KMS-11 (cell line): ENCODE data around the gene TPPP2.

Experiments
- H2AFZ ChIP-seq: fragments of 200-600 bp; sonication (generic); 2 replicates; pipeline ENCODE4 v1.6.1; 2016; ENCODE audit warnings: antibody characterized with exemption, mixed run types, low read depth
- H3K27ac ChIP-seq: fragments of 200-600 bp; sonication (generic); 2 replicates; pipeline ENCODE4 v1.6.1; 2016; ENCODE audit warnings: mild to moderate bottlenecking, mixed run types
- H3K27me3 ChIP-seq: fragments of 200-600 bp; sonication (generic); 2 replicates; pipeline ENCODE4 v1.6.1; 2017; ENCODE audit warnings: mild to moderate bottlenecking, low read depth, mixed run types, moderate library complexity; ENCODE audit not compliant: insufficient read depth
- H3K36me3 ChIP-seq: fragments of 200-600 bp; sonication (generic); 2 replicates; pipeline ENCODE4 v1.6.1; 2017; ENCODE audit warnings: mild to moderate bottlenecking, mixed run types; ENCODE audit not compliant: insufficient read depth
- H3K4me1 ChIP-seq: fragments of 200-600 bp; sonication (generic); 2 replicates; pipeline ENCODE4 v1.6.1; 2016; ENCODE audit warnings: mild to moderate bottlenecking, low read depth, mixed run types; ENCODE audit not compliant: poor library complexity, severe bottlenecking
- H3K4me2 ChIP-seq: fragments of 200-600 bp; sonication (generic); 2 replicates; pipeline ENCODE4 v1.7.0; 2016; ENCODE audit warnings: mild to moderate bottlenecking, mixed run types
- H3K4me3 ChIP-seq: fragments of 200-600 bp; sonication (generic); IDR thresholded peaks from 2 replicates; pipeline ENCODE4 v1.6.1; 2017; ENCODE audit warnings: low read depth, low read length, mixed read lengths; ENCODE audit not compliant: insufficient read depth
- H3K79me2 ChIP-seq: fragments of 200-600 bp; sonication (generic); 2 replicates; pipeline ENCODE4 v1.6.1; 2016; ENCODE audit warnings: low read depth, mixed run types; ENCODE audit not compliant: insufficient read depth
- H3K9ac ChIP-seq: fragments of 200-600 bp; sonication (generic); 2 replicates; pipeline ENCODE4 v1.6.1; 2016; ENCODE audit warnings: mild to moderate bottlenecking, mixed run types
- H4K20me1 ChIP-seq: fragments of 200-600 bp; sonication (generic); 2 replicates; pipeline ENCODE4 v1.6.1; 2016; ENCODE audit warnings: mild to moderate bottlenecking, mixed run types; ENCODE audit not compliant: insufficient read depth
- TF ChIP-seq, protein P1 (sequence below): fragments of 200-600 bp; sonication (generic); conservative IDR thresholded peaks from 2 replicates; pipeline ENCODE4 v1.6.1; 2017; ENCODE audit warnings: low read depth, mild to moderate bottlenecking, antibody characterized with exemption, low read length, moderate library complexity, mixed read lengths

Gene TPPP2

DNA sequence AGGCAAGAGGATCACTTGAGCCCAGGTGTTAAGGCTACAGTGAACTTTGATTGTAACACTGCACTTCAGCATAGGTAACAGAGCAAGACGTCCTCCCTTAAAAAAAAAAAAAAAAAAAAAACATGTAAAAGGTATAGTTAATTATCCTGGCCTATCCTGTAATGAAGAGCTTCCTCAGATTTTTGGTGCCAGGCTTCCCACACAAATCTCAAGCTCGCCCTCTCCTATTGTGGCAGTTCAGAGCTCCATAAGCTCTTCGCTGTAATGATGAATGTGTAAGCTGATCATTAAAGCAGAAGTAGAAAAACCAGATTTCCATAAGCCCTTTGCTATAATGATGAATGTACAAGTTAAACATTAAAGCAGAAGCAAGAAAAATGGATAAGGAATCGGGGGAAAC is 32.9 kb upstream of the TPPP2 start:
- no peaks in the 10 kb centered on the region for H4K20me1 ChIP-seq
- no peaks in the 10 kb centered on the region for H3K79me2 ChIP-seq
- no peak overlapping the region for H2AFZ ChIP-seq
- no peak overlapping the region for H3K4me3 ChIP-seq
- no peak overlapping the region for H3K27ac ChIP-seq
- H3K9ac ChIP-seq: no peak overlapping the region
- no peak overlapping the region for H3K4me2 ChIP-seq
- no peaks in the 10 kb centered on the region for H3K36me3 ChIP-seq
- H3K4me1 ChIP-seq: no peaks in the 10 kb centered on the region
- no peaks in the 10 kb centered on the region for H3K27me3 ChIP-seq
- TF ChIP-seq, protein P1, sequence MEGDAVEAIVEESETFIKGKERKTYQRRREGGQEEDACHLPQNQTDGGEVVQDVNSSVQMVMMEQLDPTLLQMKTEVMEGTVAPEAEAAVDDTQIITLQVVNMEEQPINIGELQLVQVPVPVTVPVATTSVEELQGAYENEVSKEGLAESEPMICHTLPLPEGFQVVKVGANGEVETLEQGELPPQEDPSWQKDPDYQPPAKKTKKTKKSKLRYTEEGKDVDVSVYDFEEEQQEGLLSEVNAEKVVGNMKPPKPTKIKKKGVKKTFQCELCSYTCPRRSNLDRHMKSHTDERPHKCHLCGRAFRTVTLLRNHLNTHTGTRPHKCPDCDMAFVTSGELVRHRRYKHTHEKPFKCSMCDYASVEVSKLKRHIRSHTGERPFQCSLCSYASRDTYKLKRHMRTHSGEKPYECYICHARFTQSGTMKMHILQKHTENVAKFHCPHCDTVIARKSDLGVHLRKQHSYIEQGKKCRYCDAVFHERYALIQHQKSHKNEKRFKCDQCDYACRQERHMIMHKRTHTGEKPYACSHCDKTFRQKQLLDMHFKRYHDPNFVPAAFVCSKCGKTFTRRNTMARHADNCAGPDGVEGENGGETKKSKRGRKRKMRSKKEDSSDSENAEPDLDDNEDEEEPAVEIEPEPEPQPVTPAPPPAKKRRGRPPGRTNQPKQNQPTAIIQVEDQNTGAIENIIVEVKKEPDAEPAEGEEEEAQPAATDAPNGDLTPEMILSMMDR: no peak

DNA sequence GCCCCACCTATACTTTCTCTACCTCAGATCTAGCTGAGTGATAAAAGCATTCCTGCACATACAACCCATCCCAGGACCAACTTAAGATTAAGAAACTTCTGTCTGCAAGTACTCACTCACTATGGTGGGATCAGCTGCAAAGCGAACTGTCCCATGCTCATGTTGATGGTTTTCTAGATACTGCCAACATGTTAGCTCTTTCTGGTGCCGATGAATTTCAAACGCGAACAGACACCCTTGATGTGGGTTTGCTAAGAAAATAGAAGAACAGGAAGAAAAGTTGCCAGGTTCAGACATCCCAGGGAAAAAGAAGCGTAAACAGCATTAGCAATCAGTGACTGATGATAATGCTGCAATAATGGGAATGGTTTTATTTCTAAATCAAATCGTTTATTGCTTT is 32.5 kb upstream of the TPPP2 start:
- no peaks in the 10 kb centered on the region for H3K36me3 ChIP-seq
- no peaks in the 10 kb centered on the region for H4K20me1 ChIP-seq
- no peak overlapping the region for H3K4me3 ChIP-seq
- no peaks in the 10 kb centered on the region for H3K4me1 ChIP-seq
- TF ChIP-seq, protein P1: no peak
- no peaks in the 10 kb centered on the region for H3K79me2 ChIP-seq
- no peak overlapping the region for H3K4me2 ChIP-seq
- no peak overlapping the region for H3K27ac ChIP-seq
- H3K9ac ChIP-seq: no peak overlapping the region
- H3K27me3 ChIP-seq: no peaks in the 10 kb centered on the region
- no peak overlapping the region for H2AFZ ChIP-seq

DNA sequence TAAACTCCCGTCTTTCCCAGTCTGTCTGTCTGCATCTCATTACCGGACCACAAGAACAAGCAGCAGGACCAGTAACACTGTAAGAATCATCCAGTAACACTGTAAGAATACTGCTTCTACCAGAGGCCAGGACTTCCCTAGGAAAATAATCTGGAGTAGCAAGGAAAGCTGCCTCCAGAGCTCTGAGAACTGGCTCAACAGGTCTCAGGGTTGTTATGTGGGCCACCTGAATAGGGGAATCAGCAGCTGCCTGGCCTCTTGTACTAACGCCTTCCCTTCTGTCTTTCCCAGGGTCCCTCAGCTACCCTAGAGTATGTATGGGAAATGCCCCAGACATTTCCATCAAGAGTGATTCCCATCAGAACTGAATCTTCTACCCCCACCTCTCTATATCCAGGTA is 31.9 kb upstream of the TPPP2 start:
- H3K27me3 ChIP-seq: no peaks in the 10 kb centered on the region
- H3K4me1 ChIP-seq: no peaks in the 10 kb centered on the region
- H3K79me2 ChIP-seq: no peaks in the 10 kb centered on the region
- no peak overlapping the region for H2AFZ ChIP-seq
- no peak overlapping the region for H3K27ac ChIP-seq
- no peaks in the 10 kb centered on the region for H4K20me1 ChIP-seq
- no peak overlapping the region for H3K9ac ChIP-seq
- no peak overlapping the region for H3K4me2 ChIP-seq
- H3K4me3 ChIP-seq: no peak overlapping the region
- H3K36me3 ChIP-seq: no peaks in the 10 kb centered on the region
- TF ChIP-seq, protein P1: no peak

DNA sequence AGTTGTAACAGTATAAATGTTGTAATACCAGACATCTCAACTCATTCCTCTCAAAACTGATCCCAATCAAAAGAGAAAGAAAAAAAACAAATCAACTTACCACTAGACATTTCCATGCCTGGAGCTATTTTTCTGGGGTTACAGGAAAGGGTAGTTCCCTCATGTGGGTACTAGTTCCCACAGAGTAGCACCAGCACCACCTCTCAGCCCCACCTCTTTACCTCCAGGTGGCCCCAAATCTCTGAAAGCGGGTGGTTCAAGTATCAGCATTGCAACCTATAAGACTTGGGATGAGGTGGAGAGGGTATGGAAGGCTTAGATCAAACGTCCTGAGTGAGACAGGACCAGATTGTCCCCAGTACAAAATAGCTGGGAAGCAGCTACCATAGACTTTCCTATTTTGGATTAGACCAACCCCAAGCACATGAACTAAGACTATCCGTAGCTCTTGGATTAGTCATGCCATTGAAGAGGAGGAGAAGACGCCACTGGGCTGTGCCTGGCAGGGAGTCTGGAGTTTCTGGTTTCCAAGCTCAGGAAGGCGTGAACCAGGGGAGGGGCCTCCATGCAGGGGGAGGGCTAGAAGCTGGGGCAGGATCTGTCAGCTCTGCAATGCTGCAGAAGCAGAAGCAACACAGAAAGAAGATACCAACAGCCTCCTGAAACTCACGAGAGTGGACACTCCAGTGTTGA is 31.2 kb upstream of the TPPP2 start, which contains the start of gene SLC39A2:
Gene SLC39A2 (plus strand): TSS at position 620 of the 693 bp plus-strand sequence. CDS start 154 bp downstream, outside the sequence.
- no peaks in the 10 kb centered on the region for H3K27me3 ChIP-seq
- TF ChIP-seq, protein P1: no peak
- no peak within 1 kb of the TSS for H3K4me2 ChIP-seq
- H2AFZ ChIP-seq: no peak within 1 kb of the TSS
- H3K4me3 ChIP-seq: no peak within 1 kb of the TSS
- no peak within 1 kb of the TSS for H3K9ac ChIP-seq
- H4K20me1 ChIP-seq: no peaks in the 10 kb centered on the region
- no peaks in the 10 kb centered on the region for H3K4me1 ChIP-seq
- no peak within 1 kb of the TSS for H3K27ac ChIP-seq
- no peaks in the 10 kb centered on the region for H3K36me3 ChIP-seq
- H3K79me2 ChIP-seq: no peaks in the 10 kb centered on the region
